ENCODE results near the gene ODAD4.

ODAD4 gene

GRCh38 chr17:41939044-41939692, 8.8 kb downstream of the ODAD4 start:
- H3K27me3 ChIP-seq (ENCODE audit: insufficient read depth, poor library complexity, severe bottlenecking), result no peaks in the 10 kb centered on the region
- TF ChIP-seq GABPA (IDR thresholded peaks at IDR 0.05; ENCODE audit: low read depth), result no peak
- TF ChIP-seq CTCF (IDR thresholded peaks at IDR 0.05; ENCODE audit: insufficient read depth, low read length), result no peak
- no peak for TF ChIP-seq POLR2AphosphoS5 (IDR thresholded peaks at IDR 0.05; ENCODE audit: low read depth)
- TF ChIP-seq REST (IDR thresholded peaks at IDR 0.05; ENCODE audit: insufficient replicate concordance, low read depth), result no peak
- TF ChIP-seq SPI1 (IDR thresholded peaks at IDR 0.05; ENCODE audit: borderline replicate concordance, low read depth), result no peak
- no peak for DNase-seq (ENCODE audit: low read depth in 1 of 2, low spot score in 1 of 2)
- no peak overlapping the region for H3K27ac ChIP-seq (replicated peaks)
- H3K4me3 ChIP-seq (replicated peaks; ENCODE audit: insufficient read depth, low read length), result no peak overlapping the region

- Histone ChIP-seq H3K27ac (replicated peaks) (no peak overlapping the region), H3K27me3 (ENCODE audit: insufficient read depth, poor library complexity, severe bottlenecking) (no peaks in the 10 kb centered on the region), H3K4me3 (replicated peaks; ENCODE audit: insufficient read depth, low read length) (no peak overlapping the region)
- DNase-seq (ENCODE audit: low read depth in 1 of 2, low spot score in 1 of 2), result no peak
- TF ChIP-seq CTCF (IDR thresholded peaks at IDR 0.05; ENCODE audit: insufficient read depth, low read length) (no peak), GABPA (IDR thresholded peaks at IDR 0.05; ENCODE audit: low read depth) (no peak), SPI1 (IDR thresholded peaks at IDR 0.05; ENCODE audit: borderline replicate concordance, low read depth) (no peak), POLR2AphosphoS5 (IDR thresholded peaks at IDR 0.05; ENCODE audit: low read depth) (no peak), REST (IDR thresholded peaks at IDR 0.05; ENCODE audit: insufficient replicate concordance, low read depth) (no peak)
These were observed 9.3 kb downstream of the ODAD4 start for GRCh38 chr17:41939693-41940090.

GRCh38 chr17:41941168-41941567, 10.8 kb downstream of the ODAD4 start:
- Histone ChIP-seq H3K4me3 (replicated peaks; ENCODE audit: insufficient read depth, low read length) (no peak overlapping the region), H3K27ac (replicated peaks) (no peak overlapping the region), H3K27me3 (ENCODE audit: insufficient read depth, poor library complexity, severe bottlenecking) (no peaks in the 10 kb centered on the region)
- TF ChIP-seq SPI1 (IDR thresholded peaks at IDR 0.05; ENCODE audit: borderline replicate concordance, low read depth) (no peak), GABPA (IDR thresholded peaks at IDR 0.05; ENCODE audit: low read depth) (no peak), CTCF (IDR thresholded peaks at IDR 0.05; ENCODE audit: insufficient read depth, low read length) (no peak), REST (IDR thresholded peaks at IDR 0.05; ENCODE audit: insufficient replicate concordance, low read depth) (no peak), POLR2AphosphoS5 (IDR thresholded peaks at IDR 0.05; ENCODE audit: low read depth) (no peak)
- DNase-seq (ENCODE audit: low read depth in 1 of 2, low spot score in 1 of 2), result no peak

Data from HL-60 (cell line).